Measurements from ENCODE around the gene UBE3D.

GRCh38 chr6:82890240-82890639 lies 175.4 kb downstream of the UBE3D start:
- no peak for TF ChIP-seq CTCF (IDR thresholded peaks at IDR 0.05; ENCODE audit: low read length)
- no peak for TF ChIP-seq EZH2 (optimal IDR thresholded peaks at IDR 0.05; ENCODE audit: low read depth, low read length)
- no peak for TF ChIP-seq EZH2phosphoT487 (IDR thresholded peaks at IDR 0.05; ENCODE audit: low read length)
